Measurements from ENCODE around the gene SPTBN4.

DNA sequence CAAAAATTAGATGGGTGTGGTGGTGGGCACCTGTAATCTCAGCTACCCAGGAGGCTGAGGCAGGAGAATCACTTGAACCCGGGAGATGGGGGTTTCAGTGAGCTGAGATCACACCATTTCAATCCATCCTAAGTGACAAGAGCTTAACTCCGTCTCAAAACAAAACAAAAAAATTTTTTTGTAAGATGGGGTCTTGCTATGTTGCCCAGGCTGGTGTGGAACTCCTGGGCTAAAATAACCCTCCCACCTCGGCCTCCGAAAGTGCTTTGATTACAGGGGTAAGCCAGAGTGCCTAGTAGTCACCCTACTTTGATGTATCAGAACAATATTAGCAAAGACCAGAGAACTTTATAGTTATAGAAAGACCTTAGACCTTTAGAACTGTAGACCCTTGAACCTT, 7.9 kb downstream of the SPTBN4 start:
- no peak for TF ChIP-seq EP300 (IDR thresholded peaks at IDR 0.05; ENCODE audit: borderline replicate concordance)
- TF ChIP-seq TEAD4 (IDR thresholded peaks at IDR 0.05), result no peak
- TF ChIP-seq, protein P1, sequence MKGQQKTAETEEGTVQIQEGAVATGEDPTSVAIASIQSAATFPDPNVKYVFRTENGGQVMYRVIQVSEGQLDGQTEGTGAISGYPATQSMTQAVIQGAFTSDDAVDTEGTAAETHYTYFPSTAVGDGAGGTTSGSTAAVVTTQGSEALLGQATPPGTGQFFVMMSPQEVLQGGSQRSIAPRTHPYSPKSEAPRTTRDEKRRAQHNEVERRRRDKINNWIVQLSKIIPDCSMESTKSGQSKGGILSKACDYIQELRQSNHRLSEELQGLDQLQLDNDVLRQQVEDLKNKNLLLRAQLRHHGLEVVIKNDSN (IDR thresholded peaks at IDR 0.05), result no peak
- no peak for TF ChIP-seq RAD21 (IDR thresholded peaks at IDR 0.05; ENCODE audit: low read depth)
- no peak for TF ChIP-seq CEBPB (IDR thresholded peaks at IDR 0.05)
- no peak for TF ChIP-seq TCF12 (IDR thresholded peaks at IDR 0.05; ENCODE audit: low read depth)
- TF ChIP-seq EGR1 (IDR thresholded peaks at IDR 0.05), result no peak
- TF ChIP-seq, protein P2, sequence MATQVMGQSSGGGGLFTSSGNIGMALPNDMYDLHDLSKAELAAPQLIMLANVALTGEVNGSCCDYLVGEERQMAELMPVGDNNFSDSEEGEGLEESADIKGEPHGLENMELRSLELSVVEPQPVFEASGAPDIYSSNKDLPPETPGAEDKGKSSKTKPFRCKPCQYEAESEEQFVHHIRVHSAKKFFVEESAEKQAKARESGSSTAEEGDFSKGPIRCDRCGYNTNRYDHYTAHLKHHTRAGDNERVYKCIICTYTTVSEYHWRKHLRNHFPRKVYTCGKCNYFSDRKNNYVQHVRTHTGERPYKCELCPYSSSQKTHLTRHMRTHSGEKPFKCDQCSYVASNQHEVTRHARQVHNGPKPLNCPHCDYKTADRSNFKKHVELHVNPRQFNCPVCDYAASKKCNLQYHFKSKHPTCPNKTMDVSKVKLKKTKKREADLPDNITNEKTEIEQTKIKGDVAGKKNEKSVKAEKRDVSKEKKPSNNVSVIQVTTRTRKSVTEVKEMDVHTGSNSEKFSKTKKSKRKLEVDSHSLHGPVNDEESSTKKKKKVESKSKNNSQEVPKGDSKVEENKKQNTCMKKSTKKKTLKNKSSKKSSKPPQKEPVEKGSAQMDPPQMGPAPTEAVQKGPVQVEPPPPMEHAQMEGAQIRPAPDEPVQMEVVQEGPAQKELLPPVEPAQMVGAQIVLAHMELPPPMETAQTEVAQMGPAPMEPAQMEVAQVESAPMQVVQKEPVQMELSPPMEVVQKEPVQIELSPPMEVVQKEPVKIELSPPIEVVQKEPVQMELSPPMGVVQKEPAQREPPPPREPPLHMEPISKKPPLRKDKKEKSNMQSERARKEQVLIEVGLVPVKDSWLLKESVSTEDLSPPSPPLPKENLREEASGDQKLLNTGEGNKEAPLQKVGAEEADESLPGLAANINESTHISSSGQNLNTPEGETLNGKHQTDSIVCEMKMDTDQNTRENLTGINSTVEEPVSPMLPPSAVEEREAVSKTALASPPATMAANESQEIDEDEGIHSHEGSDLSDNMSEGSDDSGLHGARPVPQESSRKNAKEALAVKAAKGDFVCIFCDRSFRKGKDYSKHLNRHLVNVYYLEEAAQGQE (IDR thresholded peaks at IDR 0.05; ENCODE audit: low read depth), result no peak
- TF ChIP-seq, protein P3, sequence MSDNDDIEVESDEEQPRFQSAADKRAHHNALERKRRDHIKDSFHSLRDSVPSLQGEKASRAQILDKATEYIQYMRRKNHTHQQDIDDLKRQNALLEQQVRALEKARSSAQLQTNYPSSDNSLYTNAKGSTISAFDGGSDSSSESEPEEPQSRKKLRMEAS (IDR thresholded peaks at IDR 0.05), result no peak
- TF ChIP-seq TAF1 (IDR thresholded peaks at IDR 0.05; ENCODE audit: low read depth), result no peak
- TF ChIP-seq FOXM1 (IDR thresholded peaks at IDR 0.05; ENCODE audit: borderline replicate concordance, low read depth), result no peak

Data from Ishikawa (cell line).